ENCODE measurements around the gene CFAP157. TPM values are rescaled to one million over a fixed set of nuclear protein-coding genes. Genes with fewer than 3 reads are reported as not detected.

The CFAP157 gene
- total RNA-seq, 1 experiment from 2014 or later = 0.87 TPM

GRCh38 chr9:127686461-127687393, 20.1 kb upstream of the CFAP157 start:
- TF ChIP-seq CTCF (IDR thresholded peaks at IDR 0.05; ENCODE audit: unreplicated experiment) = no peak
- Mint-ChIP-seq H3K9me3 (ENCODE audit: low read depth, unreplicated experiment) (no peaks in the 10 kb centered on the region), H3K27me3 (ENCODE audit: unreplicated experiment) (no peaks in the 10 kb centered on the region), H3K4me1 (ENCODE audit: low read depth, unreplicated experiment) (no peaks in the 10 kb centered on the region), H3K27ac (ENCODE audit: unreplicated experiment) (no peak overlapping the region), H3K4me3 (ENCODE audit: low read depth, unreplicated experiment) (no peak overlapping the region), H3K36me3 (ENCODE audit: insufficient read depth, unreplicated experiment) (no peaks in the 10 kb centered on the region)
- no TSS peak for BruUV-seq (replicated peaks)
- no peak for DNase-seq
- CTCF ChIA-PET = no interaction called here
- intact Hi-C loops (cut with micrococcal nuclease; ENCODE audit: unreplicated experiment) = no loop called here

GRCh38 chr9:127689329-127690000, 17.3 kb upstream of the CFAP157 start:
- no peaks in the 10 kb centered on the region for H3K27me3 Mint-ChIP-seq (ENCODE audit: unreplicated experiment)
- H3K27ac Mint-ChIP-seq (ENCODE audit: unreplicated experiment) = no peak overlapping the region
- no peak for TF ChIP-seq CTCF (IDR thresholded peaks at IDR 0.05; ENCODE audit: unreplicated experiment)
- intact Hi-C loops (cut with micrococcal nuclease; ENCODE audit: unreplicated experiment) = no loop called here
- no peak for DNase-seq
- H3K4me3 Mint-ChIP-seq (ENCODE audit: low read depth, unreplicated experiment) = no peak overlapping the region
- no TSS peak for BruUV-seq (replicated peaks)
- H3K36me3 Mint-ChIP-seq (ENCODE audit: insufficient read depth, unreplicated experiment) = no peaks in the 10 kb centered on the region
- H3K4me1 Mint-ChIP-seq (ENCODE audit: low read depth, unreplicated experiment) = no peaks in the 10 kb centered on the region
- CTCF ChIA-PET = interaction anchor here (0.6 kb wide), 1 partner anchor 1354 kb away, joined by 5 read pairs; no protein-coding TSS in a partner anchor
- no peaks in the 10 kb centered on the region for H3K9me3 Mint-ChIP-seq (ENCODE audit: low read depth, unreplicated experiment)

- Mint-ChIP-seq H3K9me3 (ENCODE audit: low read depth, unreplicated experiment) (no peaks in the 10 kb centered on the region), H3K27ac (ENCODE audit: unreplicated experiment) (no peak overlapping the region), H3K4me3 (ENCODE audit: low read depth, unreplicated experiment) (no peak overlapping the region), H3K4me1 (ENCODE audit: low read depth, unreplicated experiment) (peaks cover 9% of the 10 kb centered on the region), H3K36me3 (ENCODE audit: insufficient read depth, unreplicated experiment) (no peaks in the 10 kb centered on the region), H3K27me3 (ENCODE audit: unreplicated experiment) (no peaks in the 10 kb centered on the region)
- TF ChIP-seq CTCF (IDR thresholded peaks at IDR 0.05; ENCODE audit: unreplicated experiment) = no peak
- CTCF ChIA-PET = no interaction called here
- BruUV-seq (replicated peaks) = no TSS peak
- intact Hi-C loops (cut with micrococcal nuclease; ENCODE audit: unreplicated experiment) = no loop called here
- DNase-seq = no peak
These were observed 16.1 kb upstream of the CFAP157 start for GRCh38 chr9:127690735-127691134.

- Mint-ChIP-seq H3K27ac (ENCODE audit: unreplicated experiment) (no peak overlapping the region), H3K27me3 (ENCODE audit: unreplicated experiment) (no peaks in the 10 kb centered on the region), H3K4me1 (ENCODE audit: low read depth, unreplicated experiment) (peaks cover 9% of the 10 kb centered on the region), H3K4me3 (ENCODE audit: low read depth, unreplicated experiment) (no peak overlapping the region), H3K9me3 (ENCODE audit: low read depth, unreplicated experiment) (no peaks in the 10 kb centered on the region), H3K36me3 (ENCODE audit: insufficient read depth, unreplicated experiment) (no peaks in the 10 kb centered on the region)
- CTCF ChIA-PET = no interaction called here
- TF ChIP-seq CTCF (IDR thresholded peaks at IDR 0.05; ENCODE audit: unreplicated experiment) = no peak
- intact Hi-C loops (cut with micrococcal nuclease; ENCODE audit: unreplicated experiment) = no loop called here
- BruUV-seq (replicated peaks) = no TSS peak
- no peak for DNase-seq
These were observed 14.7 kb upstream of the CFAP157 start for GRCh38 chr9:127692071-127692470.
